Stimulated activated CD4-positive, alpha-beta T cell treated with anti-CD3 and anti-CD28 coated beads, Interleukin-4, amount 100 ng/mL, for 48 hours (primary cell): ENCODE measurements around the gene LSS.

Source experiments
- DNase-seq, 2 donors: peaks; one replicate each; pipeline ENCODE4 v3.0.0-alpha.2; 2020; ENCODE audit warnings: low read depth in 2 of 2

Gene LSS

DNA sequence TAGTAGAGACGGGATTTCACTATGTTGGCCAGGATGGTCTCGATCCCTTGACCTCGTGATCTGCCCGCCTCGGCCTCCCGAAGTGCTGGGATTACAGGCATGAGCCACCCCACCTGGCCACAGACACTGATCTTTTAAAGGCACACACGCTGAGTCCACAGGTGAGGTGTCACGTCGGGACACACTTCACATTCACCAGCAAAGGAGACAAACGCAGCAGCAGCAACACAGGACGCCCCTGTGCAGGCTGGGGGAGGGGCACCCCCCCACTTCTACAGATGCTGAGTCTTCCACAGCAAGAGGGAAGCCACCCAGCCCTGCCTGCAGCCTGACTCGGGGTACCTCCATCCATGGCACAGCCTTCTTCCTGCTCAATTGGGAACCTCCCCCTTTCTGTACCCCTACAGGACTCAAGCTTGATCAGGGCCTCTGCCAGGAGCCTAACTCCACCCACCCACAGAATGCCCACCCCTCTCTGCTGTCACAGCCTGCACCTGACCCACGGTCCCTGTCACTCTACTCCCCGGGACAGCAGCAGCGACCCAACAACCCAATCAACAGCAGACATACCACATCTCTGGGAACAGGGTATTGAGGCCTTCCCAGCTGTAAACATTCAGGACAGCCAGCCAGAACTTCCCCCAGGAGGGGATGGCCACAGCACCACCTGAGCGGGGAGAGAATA, 9.5 kb downstream of the LSS start:
- DNase-seq = no peak

- DNase-seq = no peak
Measured at GRCh38 chr21:46217511-46218196, 10.9 kb downstream of the LSS start.

DNA sequence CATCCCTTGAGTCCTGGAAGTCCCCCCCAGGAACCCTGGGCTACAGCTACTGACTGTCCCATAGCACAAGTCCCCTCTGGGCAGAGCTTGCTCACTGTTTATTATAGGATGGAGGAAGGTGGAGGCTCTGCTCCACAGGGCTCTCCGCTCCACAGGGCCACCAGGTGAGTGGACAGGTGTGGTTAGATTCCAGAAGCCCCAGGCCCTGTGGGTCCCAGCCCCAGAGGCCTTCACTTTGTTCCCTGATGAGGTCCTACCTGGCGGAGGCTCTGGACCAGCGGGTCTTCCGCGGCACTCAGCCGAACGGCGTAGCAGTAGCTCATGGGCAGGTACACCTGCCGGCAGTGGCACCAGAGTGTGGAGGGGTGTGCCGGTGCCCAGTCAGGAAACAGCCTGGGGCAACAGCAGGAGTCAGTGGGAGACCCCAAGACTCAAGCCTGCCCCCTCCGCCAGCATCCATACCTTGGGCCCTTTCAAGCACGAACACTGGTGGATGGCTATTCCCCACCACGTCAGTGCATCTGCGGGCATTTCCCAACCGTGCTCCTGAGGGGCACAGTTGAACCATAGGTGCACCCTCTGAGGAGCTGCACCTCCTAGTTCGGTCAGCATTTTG, 12.3 kb downstream of the LSS start:
- DNase-seq = no peak

DNA sequence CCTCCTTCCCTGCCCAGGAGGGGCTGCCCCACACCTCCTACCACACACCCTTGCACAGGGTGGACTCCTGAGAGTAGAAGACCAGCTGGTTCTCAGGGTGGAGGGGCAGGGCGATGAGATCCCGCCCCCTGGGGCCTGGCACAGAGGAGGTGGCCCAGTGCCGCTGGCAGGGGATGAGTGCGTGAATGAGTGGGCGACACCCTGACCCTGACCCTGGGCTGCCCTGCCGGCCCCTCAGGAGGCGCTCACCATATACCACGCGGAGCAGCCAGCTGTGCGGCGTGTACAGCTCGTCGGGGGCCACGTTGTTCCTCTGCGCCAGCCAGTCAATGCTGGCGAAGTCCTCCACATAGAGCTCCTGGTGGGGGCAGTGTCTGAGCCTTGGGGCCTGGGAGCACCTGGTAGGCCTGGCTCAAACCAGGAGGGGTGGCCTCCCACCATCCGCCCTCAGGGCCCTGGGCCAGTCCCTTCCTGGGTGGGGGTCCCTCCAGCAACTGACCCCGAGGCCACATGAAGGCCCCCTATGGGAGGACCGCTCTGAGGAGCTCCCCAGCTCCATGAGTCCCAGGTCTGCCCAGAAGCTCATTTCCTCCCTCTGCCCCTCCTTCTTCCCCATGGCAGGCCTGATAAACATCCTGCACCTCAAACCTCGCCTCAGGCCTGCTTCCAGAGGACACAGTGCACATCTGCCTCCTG, 13.0 kb downstream of the LSS start:
- no peak for DNase-seq

DNA sequence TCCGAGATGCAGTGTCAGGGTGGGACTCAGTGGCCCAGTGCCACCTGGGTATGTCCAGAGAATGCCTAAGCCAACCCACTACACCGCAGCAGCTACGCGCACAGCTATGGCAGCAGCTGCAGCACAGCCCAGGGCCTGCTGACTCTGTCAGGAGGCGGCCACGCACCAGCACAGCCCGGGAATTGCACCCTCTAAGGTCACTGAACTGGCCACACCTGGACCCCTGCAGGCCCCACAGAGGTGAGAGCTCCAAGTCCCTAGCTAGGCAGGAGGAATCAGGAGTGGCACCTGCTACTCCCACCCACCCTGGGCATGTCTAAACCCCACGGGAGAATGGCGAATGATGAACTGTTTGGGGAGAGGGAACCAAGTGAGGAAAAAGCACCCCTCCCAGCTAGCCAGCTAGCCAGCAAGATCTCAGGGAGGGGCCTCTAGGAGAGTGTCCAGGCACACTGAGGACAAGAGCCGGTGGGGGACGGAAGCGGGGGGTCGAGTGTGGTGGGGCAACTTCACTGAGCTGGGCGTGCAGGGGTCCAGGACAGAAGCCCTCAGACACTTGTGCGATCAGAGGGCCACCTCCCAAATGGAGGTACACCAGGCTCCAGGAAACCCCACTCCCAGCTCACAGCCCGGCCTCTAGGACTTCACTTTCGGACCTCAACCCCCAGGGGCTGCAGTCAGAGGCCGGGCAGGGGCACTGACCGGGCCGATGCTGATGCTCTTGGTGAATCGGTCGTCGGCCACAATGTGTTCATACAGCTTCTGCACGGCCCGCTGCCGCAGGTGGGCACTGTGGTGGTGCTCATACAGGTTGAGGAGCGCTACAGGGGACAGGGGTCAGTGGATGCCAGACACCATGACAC, 13.9 kb downstream of the LSS start:
- DNase-seq = no peak

- no peak for DNase-seq
Measured at GRCh38 chr21:46213620-46214286, 14.8 kb downstream of the LSS start.

DNA sequence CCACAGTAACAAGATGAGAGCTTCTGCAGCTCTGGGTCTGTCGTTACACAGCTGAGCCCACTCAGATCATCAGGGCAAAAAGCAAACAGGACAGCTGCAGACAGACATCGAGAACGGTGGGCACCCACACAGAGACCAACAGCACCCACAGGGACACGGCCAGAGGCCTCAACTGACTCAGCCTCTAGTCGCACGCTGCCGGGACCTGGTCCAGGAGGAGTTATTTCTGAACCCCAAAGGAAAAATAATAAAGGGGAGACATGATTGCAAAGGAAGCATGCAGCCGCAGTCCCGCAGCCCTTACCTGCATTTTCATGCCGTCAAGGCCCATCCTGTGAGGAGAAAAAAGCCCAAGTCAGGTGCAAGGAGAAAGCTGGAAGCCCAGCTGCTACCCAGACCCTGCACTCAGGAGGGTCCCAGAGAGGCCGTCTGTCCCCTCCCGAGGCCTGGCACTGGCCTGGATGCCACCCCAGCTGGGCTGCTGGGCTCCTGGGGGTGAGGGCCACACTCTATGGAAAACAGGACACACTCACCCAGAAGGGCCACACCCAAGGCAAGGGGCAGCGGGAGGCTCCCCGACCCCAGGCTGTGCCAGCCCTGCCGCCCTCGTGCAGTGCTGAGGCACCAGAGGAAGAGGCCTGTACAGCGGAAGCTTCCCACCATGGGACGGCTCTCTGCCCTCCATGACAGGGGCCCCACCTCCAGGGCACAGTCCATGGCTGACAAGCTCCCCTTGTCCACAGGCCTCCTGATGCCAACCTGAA, 15.7 kb downstream of the LSS start:
- no peak for DNase-seq

GRCh38 chr21:46211786-46212720, 16.5 kb downstream of the LSS start:
- no peak for DNase-seq

- no peak for DNase-seq
Measured at GRCh38 chr21:46211376-46211775, 17.2 kb downstream of the LSS start.

- DNase-seq = no peak
Measured at GRCh38 chr21:46210378-46211136, 18.0 kb downstream of the LSS start.

GRCh38 chr21:46208761-46209721, 19.5 kb downstream of the LSS start:
- DNase-seq = no peak

GRCh38 chr21:46207920-46208591, 20.5 kb downstream of the LSS start:
- no peak for DNase-seq

DNA sequence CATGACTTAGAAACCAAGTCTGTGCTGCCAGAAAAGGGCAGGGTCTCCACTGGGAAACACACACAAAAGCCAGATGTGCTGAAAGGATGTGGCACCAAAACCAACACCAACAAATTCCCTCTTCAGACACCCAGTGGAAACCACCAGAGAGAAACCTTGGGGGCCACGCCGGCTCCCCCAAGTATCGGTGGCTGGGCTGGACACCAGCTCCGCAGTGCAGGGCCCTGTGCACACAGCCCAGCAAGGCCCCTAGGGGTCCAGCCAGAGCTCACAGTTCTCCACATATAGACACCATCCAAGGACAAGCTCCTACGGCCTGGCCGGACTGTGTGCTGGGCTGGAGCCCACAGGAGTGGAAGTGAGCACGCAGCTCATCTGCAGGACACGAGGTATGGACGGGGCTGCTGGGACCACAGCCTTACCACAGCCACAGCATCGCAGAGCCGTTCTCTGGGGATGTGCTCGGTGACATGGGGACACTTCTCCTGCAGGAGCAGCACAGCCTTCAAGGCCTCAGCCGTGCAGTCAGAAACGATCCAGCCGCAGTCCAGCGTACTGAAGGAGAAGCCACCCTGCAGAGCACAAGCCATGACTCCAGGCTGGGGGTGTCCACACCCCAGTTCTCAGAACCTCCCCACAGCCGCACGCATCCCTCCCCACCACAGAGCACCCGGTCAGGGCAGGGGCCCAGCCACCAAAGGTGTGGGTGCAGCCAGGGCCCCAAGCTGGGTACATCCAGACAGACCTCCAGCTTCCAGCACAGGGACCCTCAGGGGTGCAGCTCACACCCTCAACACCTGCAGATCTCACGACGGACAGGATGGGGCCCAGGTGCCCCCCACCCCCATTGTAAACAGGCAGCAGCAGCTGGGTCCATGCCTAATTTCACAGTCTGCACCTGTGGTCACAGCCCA, 21.3 kb downstream of the LSS start:
- DNase-seq = no peak

DNA sequence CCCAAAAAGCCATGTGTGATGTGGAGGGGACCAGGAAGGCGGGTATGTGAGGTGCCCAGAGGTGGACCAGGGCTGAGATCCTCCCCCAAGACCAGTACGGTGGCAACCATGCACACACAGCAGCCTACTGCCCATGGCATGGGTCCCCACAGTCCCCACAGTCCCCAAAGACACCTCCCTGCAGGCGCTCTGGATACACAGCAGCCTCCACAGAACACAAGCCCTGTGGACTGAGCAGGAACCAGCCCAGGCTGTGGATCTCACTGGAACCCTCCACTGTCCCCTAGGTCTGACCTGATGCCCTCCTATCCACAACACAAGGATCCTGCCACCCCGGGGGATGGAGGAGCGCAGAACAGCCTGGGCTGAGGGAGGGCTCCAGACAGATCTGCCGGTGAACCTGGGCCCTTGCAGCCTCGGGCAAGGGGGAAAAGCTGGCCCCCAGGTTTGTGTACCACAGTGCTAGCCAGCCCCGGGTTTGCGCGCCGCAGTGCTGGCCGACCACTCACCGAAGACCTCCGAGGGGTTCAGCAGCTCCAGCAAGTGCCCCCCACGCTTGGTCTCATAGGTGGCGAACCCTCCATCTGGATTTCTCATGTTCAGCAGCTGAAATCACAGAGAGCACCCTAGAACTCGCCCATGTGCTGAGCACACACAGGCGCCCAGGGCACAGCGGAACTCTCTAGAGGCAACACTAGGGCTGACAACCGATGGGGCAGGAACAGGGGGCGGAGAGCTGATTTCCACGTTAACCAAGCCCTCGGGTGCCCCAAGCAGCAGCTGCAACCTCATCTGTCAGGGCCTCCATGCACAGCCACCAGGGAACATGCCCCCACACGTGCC, 22.2 kb downstream of the LSS start:
- no peak for DNase-seq

DNA sequence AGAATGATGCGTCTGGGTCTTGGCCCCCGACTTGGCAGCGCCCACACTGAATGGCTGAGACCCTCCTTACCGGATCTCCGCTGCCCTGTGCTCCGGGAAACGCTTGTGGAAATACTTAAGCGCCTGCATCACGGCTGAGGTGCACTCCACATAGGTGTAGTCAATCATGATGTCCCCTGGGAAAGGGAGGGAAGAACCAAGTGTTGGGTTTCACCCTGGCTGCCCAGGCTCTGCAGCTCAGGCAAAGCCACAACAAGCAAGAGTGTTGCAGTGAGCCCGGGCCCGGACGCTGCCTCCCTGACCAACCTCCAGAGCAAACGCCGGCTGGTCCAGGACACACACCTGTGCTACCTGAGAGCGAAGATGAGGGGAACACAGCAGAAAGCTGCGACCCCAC, 22.8 kb downstream of the LSS start:
- DNase-seq = no peak
